B cell (primary cell): ENCODE results near the gene RBBP8.

Source experiments
- EZH2 ChIP-seq: IDR thresholded peaks from 2 replicates; pipeline ENCODE4 v1.6.1; 2012; ENCODE audit warnings: borderline replicate concordance, low read depth, mild to moderate bottlenecking, moderate library complexity, low read length; ENCODE audit not compliant: insufficient read depth, poor library complexity, severe bottlenecking
- TF ChIP-seq, protein P1 (sequence below): fragments of 200-600 bp; IDR thresholded peaks from one replicate; pipeline ENCODE4 v1.8.0; 2022; ENCODE audit warnings: antibody characterized with exemption, mild to moderate bottlenecking

DNA sequence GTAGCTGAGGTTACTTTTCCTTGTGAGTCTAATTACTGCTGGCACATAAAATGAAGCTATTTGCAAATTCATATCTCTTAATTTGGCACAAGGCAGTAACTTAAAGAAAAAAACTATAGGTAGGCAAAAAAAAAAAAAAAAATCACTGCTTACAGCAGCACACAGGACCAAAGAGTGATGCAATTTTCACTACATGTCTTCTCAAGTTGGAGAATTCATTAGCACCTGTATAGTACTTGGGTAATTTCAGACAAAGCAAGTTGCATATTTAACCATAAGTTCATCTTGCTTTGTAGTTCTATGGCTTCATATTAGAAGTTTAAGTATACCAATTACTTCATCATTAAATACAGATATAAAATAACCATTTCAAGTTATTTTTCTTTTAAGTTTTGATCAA lies 33.7 kb upstream of the RBBP8 start:
- TF ChIP-seq, protein P1, sequence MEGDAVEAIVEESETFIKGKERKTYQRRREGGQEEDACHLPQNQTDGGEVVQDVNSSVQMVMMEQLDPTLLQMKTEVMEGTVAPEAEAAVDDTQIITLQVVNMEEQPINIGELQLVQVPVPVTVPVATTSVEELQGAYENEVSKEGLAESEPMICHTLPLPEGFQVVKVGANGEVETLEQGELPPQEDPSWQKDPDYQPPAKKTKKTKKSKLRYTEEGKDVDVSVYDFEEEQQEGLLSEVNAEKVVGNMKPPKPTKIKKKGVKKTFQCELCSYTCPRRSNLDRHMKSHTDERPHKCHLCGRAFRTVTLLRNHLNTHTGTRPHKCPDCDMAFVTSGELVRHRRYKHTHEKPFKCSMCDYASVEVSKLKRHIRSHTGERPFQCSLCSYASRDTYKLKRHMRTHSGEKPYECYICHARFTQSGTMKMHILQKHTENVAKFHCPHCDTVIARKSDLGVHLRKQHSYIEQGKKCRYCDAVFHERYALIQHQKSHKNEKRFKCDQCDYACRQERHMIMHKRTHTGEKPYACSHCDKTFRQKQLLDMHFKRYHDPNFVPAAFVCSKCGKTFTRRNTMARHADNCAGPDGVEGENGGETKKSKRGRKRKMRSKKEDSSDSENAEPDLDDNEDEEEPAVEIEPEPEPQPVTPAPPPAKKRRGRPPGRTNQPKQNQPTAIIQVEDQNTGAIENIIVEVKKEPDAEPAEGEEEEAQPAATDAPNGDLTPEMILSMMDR, result no peak
- TF ChIP-seq EZH2, result no peak
